NCI-H526 treated with DMSO at 0.1 percent for 48 hours (cell line): ENCODE data around the gene NDST3.

Experiments
- DNase-seq: peaks from one replicate; lab custom pipeline; 2025; lab: John Stamatoyannopoulos, UW

Gene NDST3

DNA sequence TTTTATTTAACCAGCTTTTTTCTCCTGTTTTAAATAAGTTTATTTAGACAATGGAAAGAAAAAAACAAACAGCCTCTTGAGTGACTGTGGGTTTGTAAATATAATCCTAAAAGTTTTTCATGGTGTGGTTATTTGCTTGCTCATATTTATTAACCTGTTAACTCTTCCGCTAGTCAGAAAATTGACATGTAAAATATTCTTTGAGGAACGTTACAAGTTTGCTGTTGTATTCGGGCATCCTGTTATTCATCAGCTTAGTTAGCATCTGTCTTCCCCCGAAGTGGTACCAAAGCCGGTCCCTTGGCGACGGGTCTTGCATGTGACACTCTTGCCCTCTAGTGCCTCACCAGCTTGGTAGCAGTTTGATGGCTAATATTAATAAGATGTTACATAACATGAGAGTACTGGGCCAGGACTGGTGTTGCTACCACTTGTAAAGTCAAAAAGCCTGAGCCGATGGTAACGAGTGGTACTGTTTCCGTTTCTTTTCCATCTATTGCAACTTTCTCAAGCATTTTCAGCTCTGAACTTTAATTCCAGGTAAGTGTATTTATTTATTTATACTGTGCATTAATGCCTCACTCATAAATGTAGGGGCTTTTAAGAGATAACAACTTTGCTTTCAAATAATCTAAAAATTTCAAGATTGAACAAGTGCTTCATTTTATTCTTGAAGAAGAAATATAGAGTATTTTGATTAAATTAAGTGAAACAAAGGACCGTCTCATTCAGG lies at the start of gene NDST3:
NDST3 (plus strand) TSS at position 434 of the 733 bp plus-strand sequence. CDS start 19,425 bp downstream, outside the sequence.
- DNase-seq = peak; percentile 50

GRCh38 chr4:117986321-117986720 lies 48.0 kb upstream of the NDST3 start:
- DNase-seq = no peak

GRCh38 chr4:117987464-117987863 lies 46.8 kb upstream of the NDST3 start:
- DNase-seq = no peak

DNA sequence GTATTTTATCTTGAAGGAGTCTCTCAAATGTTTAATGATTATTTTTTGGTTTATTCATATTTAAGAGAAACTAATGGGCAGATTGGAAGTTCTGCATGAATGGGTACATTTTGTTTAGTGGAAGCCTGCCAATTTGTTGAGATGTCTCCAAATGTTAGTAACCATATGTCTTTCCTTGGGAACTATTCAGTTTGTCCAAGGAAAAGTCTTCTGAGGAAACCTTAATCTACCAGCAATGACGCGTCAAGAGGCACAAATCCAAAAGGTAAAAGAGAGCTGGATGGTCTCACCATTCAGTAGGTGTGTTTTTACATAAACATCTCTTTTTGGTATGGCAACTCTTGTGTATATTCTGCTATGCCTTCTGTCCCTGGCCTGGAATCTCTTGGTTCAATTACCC lies 37.4 kb upstream of the NDST3 start:
- no peak for DNase-seq

- no peak for DNase-seq
Observed at GRCh38 chr4:118004088-118004487, 30.2 kb upstream of the NDST3 start.

DNA sequence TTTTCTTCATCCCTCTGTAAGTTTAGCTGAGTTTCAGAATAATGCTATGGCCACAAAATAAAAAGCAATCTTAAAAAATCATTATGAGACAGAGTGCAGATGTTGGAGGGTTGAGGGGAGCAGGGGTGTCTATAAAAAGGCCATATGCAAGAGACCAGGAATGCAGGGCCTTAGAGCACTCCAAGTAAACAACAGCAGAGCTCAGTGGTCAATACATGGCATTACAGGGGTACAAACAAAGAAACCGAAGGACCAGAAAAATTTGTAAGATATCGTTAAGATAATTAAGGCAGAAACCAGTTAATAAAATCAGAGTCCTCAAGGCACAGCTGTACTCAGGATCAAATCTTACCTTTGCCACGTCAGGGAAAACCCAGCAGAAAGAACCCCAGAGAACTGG lies 28.4 kb upstream of the NDST3 start:
- no peak for DNase-seq

DNA sequence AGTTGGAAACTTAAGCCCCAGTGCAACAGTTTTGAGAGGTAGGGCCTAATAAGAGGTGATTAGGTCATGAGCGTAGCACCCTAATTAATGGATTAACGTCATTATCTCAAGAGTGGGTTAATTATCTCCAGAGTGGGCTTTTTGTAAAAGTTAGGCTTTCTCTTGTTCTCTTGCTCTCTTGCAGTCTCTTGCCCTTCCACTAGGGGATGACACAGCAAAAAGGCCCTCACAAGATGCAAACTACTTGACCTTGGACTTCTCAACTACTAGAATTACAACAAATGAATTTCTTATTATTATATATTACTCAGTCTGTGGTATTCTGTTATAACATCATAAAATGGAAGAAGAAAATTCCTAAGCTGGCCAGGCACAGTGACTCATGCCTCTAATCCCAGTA lies 22.1 kb upstream of the NDST3 start:
- DNase-seq = no peak

- DNase-seq = no peak
Observed at GRCh38 chr4:118014831-118015230, 19.5 kb upstream of the NDST3 start.

- DNase-seq = no peak
Observed at GRCh38 chr4:118018381-118019145, 15.7 kb upstream of the NDST3 start.

DNA sequence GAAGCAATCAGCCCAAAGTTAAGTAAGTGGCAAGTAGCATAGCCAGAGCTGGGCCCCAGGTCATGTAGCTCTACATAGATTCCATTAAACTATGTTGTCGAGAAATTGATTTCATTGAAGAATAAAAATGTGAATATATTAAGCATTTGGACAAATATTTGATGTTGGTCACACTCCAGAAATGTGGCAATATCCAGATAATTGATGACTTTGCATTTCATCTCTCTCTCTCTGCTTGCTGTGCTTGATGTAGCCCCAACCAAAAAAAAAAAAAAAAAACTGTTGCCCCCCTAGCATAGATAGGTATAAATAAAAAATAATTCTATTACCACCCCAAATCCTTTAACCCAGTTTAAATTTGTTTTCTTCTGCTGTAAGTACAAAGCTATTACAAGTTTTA lies 7.5 kb upstream of the NDST3 start:
- DNase-seq = no peak

- no peak for DNase-seq
Observed at GRCh38 chr4:118029224-118029623, 5.1 kb upstream of the NDST3 start.

- DNase-seq = no peak
Observed at GRCh38 chr4:118032691-118033090, 1.6 kb upstream of the NDST3 start.

- no peak for DNase-seq
Observed at GRCh38 chr4:118033148-118034052, 886 bp upstream of the NDST3 start.

GRCh38 chr4:118035309-118035708 lies 1.0 kb downstream of the NDST3 start:
- no peak for DNase-seq

DNA sequence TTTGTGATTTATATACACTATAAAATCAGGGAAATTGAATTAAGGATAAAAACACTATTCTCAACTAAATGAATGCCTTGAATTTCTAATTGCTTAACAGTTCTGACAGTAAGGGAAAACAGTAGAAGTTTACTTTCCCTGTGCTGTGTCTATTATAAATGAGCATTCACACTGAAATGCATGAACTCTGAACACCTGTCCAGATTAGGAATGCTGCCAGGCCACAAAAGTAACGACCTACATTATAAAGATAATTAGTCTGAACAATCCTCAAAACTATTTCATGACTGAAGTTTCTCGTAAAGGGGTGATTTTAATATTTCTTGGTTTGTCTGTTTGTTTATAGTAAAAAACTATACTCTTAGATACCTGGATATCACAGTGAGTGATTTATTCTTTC lies 2.0 kb downstream of the NDST3 start:
- DNase-seq = no peak

DNA sequence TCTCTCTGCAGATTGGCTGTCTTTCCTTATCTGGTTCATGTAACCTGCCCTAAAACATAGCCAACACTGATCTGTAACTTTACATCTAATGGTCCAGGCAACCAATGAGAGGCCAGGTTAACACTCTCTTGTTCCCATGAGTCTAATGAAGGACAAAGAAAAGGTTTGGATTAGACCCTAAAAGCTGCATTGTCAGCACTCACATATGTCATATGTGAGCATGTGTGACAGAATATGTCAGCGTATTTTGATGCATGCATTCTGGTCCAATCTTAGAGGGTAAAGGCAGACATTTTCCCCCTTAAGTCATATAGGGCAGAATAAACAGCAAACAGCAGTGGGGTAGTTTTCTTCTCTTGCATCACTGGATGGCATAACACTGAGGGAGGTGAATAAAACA lies 3.7 kb downstream of the NDST3 start:
- DNase-seq = no peak

GRCh38 chr4:118046323-118046722 lies 12.0 kb downstream of the NDST3 start:
- no peak for DNase-seq

GRCh38 chr4:118047043-118047442 lies 12.8 kb downstream of the NDST3 start:
- no peak for DNase-seq

DNA sequence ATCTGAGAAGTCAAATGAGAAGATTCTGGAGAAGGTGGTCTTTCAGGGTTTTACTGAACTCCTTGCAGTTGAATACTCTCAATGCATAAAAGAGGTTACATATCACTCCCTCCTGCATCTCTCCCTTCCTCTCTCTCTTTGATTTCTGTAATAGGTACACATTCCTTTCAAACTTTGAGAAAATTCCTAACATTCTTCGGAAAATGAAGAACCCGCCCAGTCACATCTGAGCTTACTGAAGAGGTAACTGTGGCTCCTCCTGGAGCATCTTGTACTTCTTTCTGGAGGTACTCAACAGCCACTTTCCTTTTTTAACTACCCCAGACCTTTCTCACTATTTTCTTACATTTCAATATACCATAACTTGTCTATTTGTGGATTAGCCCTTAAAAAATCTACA lies 24.7 kb downstream of the NDST3 start:
- no peak for DNase-seq

DNA sequence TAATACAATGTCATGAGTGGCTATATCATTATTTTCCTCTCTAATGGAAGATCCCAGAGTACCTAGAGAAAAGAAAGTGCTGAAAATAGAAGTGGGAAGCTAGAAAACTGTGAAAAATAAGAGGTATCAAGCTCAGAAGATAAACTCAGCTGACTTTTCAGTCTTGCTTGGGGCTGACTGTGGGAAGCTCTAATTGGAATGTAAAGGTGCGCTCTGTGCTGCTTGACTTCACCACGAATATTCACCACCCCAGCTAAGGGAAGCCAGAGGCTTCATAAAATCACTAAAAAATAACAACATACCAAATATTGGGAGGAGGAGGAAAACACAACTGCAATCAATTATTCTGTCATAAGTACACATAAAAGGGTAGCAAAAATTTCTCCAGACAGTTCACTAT lies 25.1 kb downstream of the NDST3 start:
- DNase-seq = no peak

DNA sequence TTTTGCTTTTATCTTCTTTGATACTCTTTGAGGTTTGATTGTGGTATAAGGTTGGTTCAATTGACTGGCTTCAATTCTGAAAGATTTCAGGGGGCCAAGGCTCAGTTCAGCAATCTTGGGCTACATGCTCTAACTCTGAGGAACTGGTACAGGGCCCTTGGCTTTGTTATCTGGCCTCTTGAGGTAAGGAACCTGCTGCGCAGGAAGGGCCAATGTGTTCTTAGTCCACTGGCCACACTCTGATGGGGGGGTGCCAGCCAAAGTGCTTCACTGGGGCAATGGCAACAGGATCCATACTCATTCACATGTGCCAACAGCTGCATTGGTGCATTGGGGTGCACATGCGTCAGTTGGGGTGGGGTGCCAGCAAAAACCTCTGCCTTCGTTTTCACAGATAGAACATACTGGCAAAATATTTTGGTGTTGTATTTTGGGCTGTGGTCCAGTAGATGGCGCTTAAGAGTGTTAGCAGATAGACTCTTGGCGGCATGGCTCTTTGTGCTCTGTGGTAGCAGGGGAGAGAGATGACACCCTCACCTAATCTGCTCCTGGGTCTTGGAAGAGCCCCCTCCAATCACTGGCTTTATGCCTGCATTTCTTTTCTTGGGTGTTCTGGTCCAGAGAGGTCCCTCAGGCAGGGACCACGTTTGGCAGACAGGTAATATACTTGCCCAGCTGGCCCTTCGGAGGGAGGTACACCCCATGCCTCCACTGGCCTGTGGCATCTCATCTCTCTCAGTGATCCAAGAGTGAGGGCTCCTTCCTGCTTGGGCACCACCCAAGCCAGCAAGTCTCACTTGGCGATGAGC lies 42.9 kb downstream of the NDST3 start:
- DNase-seq = no peak

DNA sequence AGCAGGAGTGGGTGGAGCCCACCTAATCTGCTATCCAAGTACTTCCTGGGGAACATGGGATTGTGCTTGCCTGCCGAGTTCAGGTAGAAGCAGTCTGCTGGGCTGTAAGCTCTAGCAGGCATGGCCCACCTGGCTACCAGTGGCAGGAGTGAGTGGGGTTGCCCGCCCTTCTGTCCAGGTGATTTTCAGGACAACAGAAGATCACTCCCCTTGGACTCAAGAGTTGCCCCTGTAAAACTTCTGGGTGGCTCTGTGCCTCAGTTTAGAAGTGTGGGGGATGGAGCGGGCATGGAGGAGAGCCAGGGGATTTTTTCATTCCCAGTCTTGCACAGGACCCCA lies 43.5 kb downstream of the NDST3 start:
- DNase-seq = no peak
